Caco-2 (cell line): ENCODE results near the gene AGTR2. TPM values are rescaled to one million over a fixed set of nuclear protein-coding genes. Genes with fewer than 3 reads are reported as not detected.
"Not testable (repeated sequence)": the region's sequence is repeated elsewhere in the genome, so short reads cannot be mapped to it uniquely, and the experiment has no call there.

Experiments
- Bru-seq: library from RNA; stranded (reverse); fragments of 400-500 nt; gene quantifications from one replicate; lab custom pipeline; 2021; lab: Mats Ljungman, UMichigan
- BruChase-seq, 2 experiments: library from RNA; stranded (reverse); fragments of 400-500 nt; gene quantifications; one replicate each; lab custom pipeline; 2021; lab: Mats Ljungman, UMichigan
- BruUV-seq: library from RNA; stranded (reverse); fragments of 400-500 nt; replicated peaks from 2 replicates; lab custom pipeline; 2021; lab: Mats Ljungman, UMichigan
- CTCF ChIA-PET: fragments of 300-600 bp; sonication (Branson Sonifier 250); formaldehyde crosslinking; loops from one replicate; lab custom pipeline; 2022; ENCODE audit warnings: antibody characterized with exemption; lab: Charles Lee
- POLR2A ChIA-PET: fragments of 300-600 bp; sonication (Branson Sonifier 250); formaldehyde crosslinking; loops from one replicate; lab custom pipeline; 2022; ENCODE audit warnings: antibody characterized with exemption; lab: Charles Lee
- DNase-seq, 2 experiments: peaks; one replicate each; pipeline versions ENCODE4 v3.0.0 to v3.0.0-alpha.2; 2020 to 2022
- H3K27me3 ChIP-seq: replicated peaks from 2 replicates; pipeline ENCODE4 v1.6.0; 2011; ENCODE audit warnings: low read length; ENCODE audit not compliant: control insufficient read depth, insufficient read depth
- H3K36me3 ChIP-seq: 2 replicates; pipeline ENCODE4 v1.5.1; 2011; ENCODE audit warnings: low read length; ENCODE audit not compliant: control insufficient read depth, insufficient read depth
- H3K4me1 ChIP-seq: fragments of 250-450 bp; sonication (Bioruptor Pico); 2 replicates; pipeline ENCODE4 v1.5.1; 2020; ENCODE audit warnings: mild to moderate bottlenecking
- H3K4me3 ChIP-seq: 2 replicates; pipeline ENCODE4 v1.5.1; 2011; ENCODE audit warnings: low read depth, mild to moderate bottlenecking, control low read depth, low read length
- H3K9me3 ChIP-seq: fragments of 250-450 bp; sonication (Bioruptor Pico); 2 replicates; pipeline ENCODE4 v1.5.1; 2020; ENCODE audit warnings: mild to moderate bottlenecking, moderate library complexity
- H3K27ac Mint-ChIP-seq: one replicate; pipeline ENCODE4 v1.8.0; 2022; ENCODE audit warnings: mixed read lengths; ENCODE audit not compliant: unreplicated experiment
- H3K27me3 Mint-ChIP-seq: one replicate; pipeline ENCODE4 v1.8.0; 2022; ENCODE audit warnings: mixed read lengths; ENCODE audit not compliant: insufficient read depth, unreplicated experiment
- H3K36me3 Mint-ChIP-seq: one replicate; pipeline ENCODE4 v1.8.0; 2022; ENCODE audit warnings: mild to moderate bottlenecking, mixed read lengths; ENCODE audit not compliant: insufficient read depth, unreplicated experiment
- H3K4me1 Mint-ChIP-seq: one replicate; pipeline ENCODE4 v1.8.0; 2022; ENCODE audit warnings: low read depth, mixed read lengths; ENCODE audit not compliant: unreplicated experiment
- H3K4me3 Mint-ChIP-seq: one replicate; pipeline ENCODE4 v1.8.0; 2022; ENCODE audit warnings: mild to moderate bottlenecking, moderate library complexity, mixed read lengths; ENCODE audit not compliant: unreplicated experiment
- H3K9me3 Mint-ChIP-seq: one replicate; pipeline ENCODE4 v1.8.0; 2022; ENCODE audit warnings: mixed read lengths; ENCODE audit not compliant: unreplicated experiment
- CTCF ChIP-seq, 2 experiments: fragments of 200-600 bp in 1 of 2; IDR thresholded peaks; 1 replicate in 1 of 2; 2 replicates in 1 of 2; pipeline versions ENCODE4 v1.5.1 to v1.8.0; 2011 to 2022; ENCODE audit warnings: antibody characterized with exemption in 1 of 2, control low read depth in 1 of 2, inconsistent platforms in 1 of 2, low read depth in 1 of 2, low read length in 1 of 2, mild to moderate bottlenecking in 1 of 2, moderate library complexity in 1 of 2; ENCODE audit not compliant: insufficient read depth in 1 of 2, severe bottlenecking in 1 of 2, unreplicated experiment in 1 of 2
- intact Hi-C: fragments of 100-400 bp; cut with micrococcal nuclease; formaldehyde crosslinking; loops from one replicate; pipeline ENCODE4 v1.10.0; 2022; ENCODE audit not compliant: unreplicated experiment
- long read RNA-seq: library from polyadenylated mRNA; stranded (forward); transcript quantifications from one replicate; pipeline ENCODE4 v2.0.0, GENCODE V29; 2022
- total RNA-seq: library from RNA; stranded (reverse); gene quantifications from 2 replicates; pipeline ENCODE4 v1.2.3, GENCODE V29; 2022

Gene AGTR2
- total RNA-seq (not detected in 2 replicates), Bru-seq, nascent RNA (not detected), BruChase-seq, experiment 1, labeled RNA remaining after a 2-hour chase (not detected), BruChase-seq, experiment 2, labeled RNA remaining after a 6-hour chase (percentile 19 among the genes with signal in this experiment)
- long read RNA-seq = 0 reads

GRCh38 chrX:116170511-116170910 is at the start of gene AGTR2:
TSS of gene AGTR2 (plus strand) at chrX:116170744. CDS start at chrX:116172281, 1,537 bp downstream.
- no peaks in the 10 kb centered on the region for H3K9me3 ChIP-seq
- no peak for TF ChIP-seq CTCF (IDR thresholded peaks at IDR 0.05; ENCODE audit: insufficient read depth in 1 of 2, low read depth in 1 of 2, low read length in 1 of 2, severe bottlenecking in 1 of 2, unreplicated experiment in 1 of 2)
- no TSS peak for BruUV-seq
- no peak for DNase-seq
- no peak within 1 kb of the TSS for H3K27ac Mint-ChIP-seq
- H3K4me1 Mint-ChIP-seq = no peaks in the 10 kb centered on the region
- no peaks in the 10 kb centered on the region for H3K27me3 ChIP-seq
- H3K36me3 Mint-ChIP-seq = no peaks in the 10 kb centered on the region
- peaks cover 4% of the 10 kb centered on the region for H3K27me3 Mint-ChIP-seq
- ChIA-PET CTCF (no interaction called here), POLR2A (no interaction called here)
- H3K9me3 Mint-ChIP-seq = no peaks in the 10 kb centered on the region
- intact Hi-C loops = no loop called here
- no peaks in the 10 kb centered on the region for H3K36me3 ChIP-seq
- no peak within 1 kb of the TSS for H3K4me3 ChIP-seq
- H3K4me3 Mint-ChIP-seq = no peak within 1 kb of the TSS
- no peaks in the 10 kb centered on the region for H3K4me1 ChIP-seq

GRCh38 chrX:116135277-116135676 is 35.3 kb upstream of the AGTR2 start:
- H3K4me3 Mint-ChIP-seq = no peak overlapping the region
- Histone ChIP-seq H3K9me3 (no peaks in the 10 kb centered on the region), H3K27me3 (no peaks in the 10 kb centered on the region), H3K4me1 (no peaks in the 10 kb centered on the region), H3K36me3 (no peaks in the 10 kb centered on the region), H3K4me3 (no peak overlapping the region)
- intact Hi-C loops = no loop called here
- no peaks in the 10 kb centered on the region for H3K36me3 Mint-ChIP-seq
- no peaks in the 10 kb centered on the region for H3K27me3 Mint-ChIP-seq
- BruUV-seq = no TSS peak
- DNase-seq = no peak
- H3K4me1 Mint-ChIP-seq = no peaks in the 10 kb centered on the region
- CTCF ChIA-PET = no interaction called here
- no peak overlapping the region for H3K27ac Mint-ChIP-seq
- POLR2A ChIA-PET = no interaction called here
- H3K9me3 Mint-ChIP-seq = no peaks in the 10 kb centered on the region
- TF ChIP-seq CTCF (IDR thresholded peaks at IDR 0.05; ENCODE audit: insufficient read depth in 1 of 2, low read depth in 1 of 2, low read length in 1 of 2, severe bottlenecking in 1 of 2, unreplicated experiment in 1 of 2) = no peak

- POLR2A ChIA-PET, intact Hi-C loops, H3K4me1 ChIP-seq, H3K27me3 ChIP-seq, H3K4me3 ChIP-seq, CTCF ChIA-PET, H3K4me3 Mint-ChIP-seq, H3K27me3 Mint-ChIP-seq, H3K36me3 Mint-ChIP-seq, DNase-seq, H3K27ac Mint-ChIP-seq, H3K36me3 ChIP-seq, H3K9me3 Mint-ChIP-seq, BruUV-seq, H3K9me3 ChIP-seq, H3K4me1 Mint-ChIP-seq: not testable (repeated sequence)
These were observed 29.3 kb upstream of the AGTR2 start for GRCh38 chrX:116141270-116141669.
